OCI-LY3 (cell line): Measurements from ENCODE around the gene MTHFD2L.
A peak's percentile ranks its signal among the peaks of the same experiment; 100 is the strongest.

Experiments used
- H2AFZ ChIP-seq: fragments of 200-600, 300-600 bp; shearing (Covaris generic); 2 replicates; pipeline ENCODE4 v1.6.0; 2014; ENCODE audit warnings: antibody characterized with exemption, low read depth, low read length
- H3K27ac ChIP-seq: fragments of 200-600, 300-600 bp; sonication (generic); 2 replicates; pipeline ENCODE4 v1.5.1; 2014; ENCODE audit warnings: mild to moderate bottlenecking, low read length, moderate library complexity, mixed read lengths
- H3K27me3 ChIP-seq: fragments of 200-600, 300-600 bp; sonication (generic); 2 replicates; pipeline ENCODE4 v1.6.1; 2014; ENCODE audit warnings: low read depth, low read length, mixed read lengths
- H3K36me3 ChIP-seq: fragments of 200-600, 300-600 bp; sonication (generic); replicated peaks from 2 replicates; pipeline ENCODE3; 2014; ENCODE audit warnings: low read depth, low read length, mixed read lengths
- H3K4me1 ChIP-seq: fragments of 300-600, 200-600 bp; sonication (generic); 2 replicates; pipeline ENCODE4 v1.6.1; 2014; ENCODE audit warnings: low read length, mixed read lengths
- H3K4me2 ChIP-seq: fragments of 200-600, 300-600 bp; sonication (generic); 2 replicates; pipeline ENCODE4 v1.6.1; 2014; ENCODE audit warnings: low read length, mixed read lengths
- H3K4me3 ChIP-seq: fragments of 300-600, 200-600 bp; sonication (generic); 2 replicates; pipeline ENCODE4 v1.5.1; 2014; ENCODE audit warnings: antibody characterized with exemption, mild to moderate bottlenecking, low read length, moderate library complexity
- H3K79me2 ChIP-seq: fragments of 300-600, 200-600 bp; shearing (Covaris generic); 2 replicates; pipeline ENCODE4 v1.6.1; 2014; ENCODE audit warnings: mild to moderate bottlenecking, low read length, mixed read lengths
- H3K9ac ChIP-seq: fragments of 300-600, 200-600 bp; shearing (Covaris generic); 2 replicates; pipeline ENCODE4 v1.6.0; 2014; ENCODE audit warnings: mild to moderate bottlenecking, low read length, moderate library complexity
- H3K9me3 ChIP-seq: fragments of 200-600, 300-600 bp; shearing (Covaris generic); 2 replicates; pipeline ENCODE4 v1.6.1; 2014; ENCODE audit warnings: low read length, mixed read lengths; ENCODE audit not compliant: insufficient read depth
- H4K20me1 ChIP-seq: fragments of 200-600, 300-600 bp; sonication (generic); 2 replicates; pipeline ENCODE4 v1.6.1; 2016; ENCODE audit warnings: low read length, mixed read lengths; ENCODE audit not compliant: insufficient read depth
- CTCF ChIP-seq: fragments of 200-600, 300-600 bp; sonication (generic); IDR thresholded peaks from 2 replicates; pipeline ENCODE4 v1.5.1; 2014; ENCODE audit warnings: antibody characterized with exemption, low read length, low read depth
- EZH2phosphoT487 ChIP-seq: fragments of 200-600 bp; shearing (Covaris generic); IDR thresholded peaks from 2 replicates; pipeline ENCODE4 v1.6.1; 2018; ENCODE audit warnings: antibody characterized with exemption, mixed run types, low read depth

MTHFD2L gene

GRCh38 chr4:74230902-74231499, 73.1 kb downstream of the MTHFD2L start:
- H3K79me2 ChIP-seq = no peaks in the 10 kb centered on the region
- H3K4me1 ChIP-seq = peaks cover 18% of the 10 kb centered on the region
- peak overlapping the region; percentile 24 for H3K4me2 ChIP-seq
- H3K9me3 ChIP-seq = no peaks in the 10 kb centered on the region
- TF ChIP-seq CTCF (no peak), EZH2phosphoT487 (no peak)
- no peaks in the 10 kb centered on the region for H4K20me1 ChIP-seq
- no peak overlapping the region for H3K4me3 ChIP-seq
- no peaks in the 10 kb centered on the region for H3K36me3 ChIP-seq
- H3K9ac ChIP-seq = no peak overlapping the region
- no peaks in the 10 kb centered on the region for H3K27me3 ChIP-seq
- H2AFZ ChIP-seq = peak overlapping the region; percentile 18; the same call in 1 of the 2 replicates
- no peak overlapping the region for H3K27ac ChIP-seq

GRCh38 chr4:74235135-74235534, 77.2 kb downstream of the MTHFD2L start:
- Histone ChIP-seq H3K36me3 (no peaks in the 10 kb centered on the region), H3K27ac (no peak overlapping the region), H3K4me3 (no peak overlapping the region), H2AFZ (no peak overlapping the region), H3K79me2 (no peaks in the 10 kb centered on the region), H3K9me3 (no peaks in the 10 kb centered on the region), H3K4me2 (peak overlapping the region; percentile 21; the same call in 1 of the 2 replicates), H3K9ac (no peak overlapping the region), H3K27me3 (no peaks in the 10 kb centered on the region), H4K20me1 (no peaks in the 10 kb centered on the region), H3K4me1 (peaks cover 20% of the 10 kb centered on the region)
- TF ChIP-seq EZH2phosphoT487 = no peak
- TF ChIP-seq CTCF = no peak

GRCh38 chr4:74237425-74237966, 79.6 kb downstream of the MTHFD2L start:
- no peak overlapping the region for H3K27ac ChIP-seq
- H3K79me2 ChIP-seq = no peaks in the 10 kb centered on the region
- no peak overlapping the region for H3K4me2 ChIP-seq
- no peak overlapping the region for H3K9ac ChIP-seq
- H3K9me3 ChIP-seq = no peaks in the 10 kb centered on the region
- H3K36me3 ChIP-seq = no peaks in the 10 kb centered on the region
- H3K4me3 ChIP-seq = no peak overlapping the region
- H2AFZ ChIP-seq = no peak overlapping the region
- no peaks in the 10 kb centered on the region for H3K27me3 ChIP-seq
- H3K4me1 ChIP-seq = peaks cover 12% of the 10 kb centered on the region
- no peak for TF ChIP-seq EZH2phosphoT487
- TF ChIP-seq CTCF = no peak
- H4K20me1 ChIP-seq = no peaks in the 10 kb centered on the region

GRCh38 chr4:74244049-74244448, 86.1 kb downstream of the MTHFD2L start:
- Histone ChIP-seq H3K27me3 (no peaks in the 10 kb centered on the region), H3K79me2 (no peaks in the 10 kb centered on the region), H3K9ac (no peak overlapping the region), H3K9me3 (no peaks in the 10 kb centered on the region), H3K4me2 (no peak overlapping the region), H3K4me1 (no peaks in the 10 kb centered on the region), H3K27ac (no peak overlapping the region), H3K4me3 (no peak overlapping the region), H4K20me1 (no peaks in the 10 kb centered on the region), H2AFZ (no peak overlapping the region), H3K36me3 (no peaks in the 10 kb centered on the region)
- TF ChIP-seq EZH2phosphoT487 (no peak), CTCF (no peak)
